Measurements from ENCODE around the gene COX14.

DNA sequence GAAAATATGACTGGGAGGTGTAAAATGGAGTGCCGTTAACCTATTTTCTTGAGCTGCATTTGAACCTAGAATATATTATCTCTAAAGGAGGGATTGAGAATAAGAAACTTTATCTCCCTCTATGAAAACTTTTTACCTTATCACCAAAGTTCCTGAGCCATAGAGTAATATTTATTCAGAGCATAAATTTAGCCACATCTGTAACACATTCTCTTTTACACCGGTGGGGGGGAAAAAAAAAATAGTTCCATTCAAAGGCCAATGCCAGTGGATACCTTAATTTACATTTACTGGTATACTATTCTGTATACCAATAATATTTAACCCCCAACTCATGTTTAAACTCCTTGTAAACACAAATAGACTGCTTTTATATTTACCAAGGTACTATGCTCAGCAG, 33.4 kb downstream of the COX14 start:
- TF ChIP-seq, protein P1, sequence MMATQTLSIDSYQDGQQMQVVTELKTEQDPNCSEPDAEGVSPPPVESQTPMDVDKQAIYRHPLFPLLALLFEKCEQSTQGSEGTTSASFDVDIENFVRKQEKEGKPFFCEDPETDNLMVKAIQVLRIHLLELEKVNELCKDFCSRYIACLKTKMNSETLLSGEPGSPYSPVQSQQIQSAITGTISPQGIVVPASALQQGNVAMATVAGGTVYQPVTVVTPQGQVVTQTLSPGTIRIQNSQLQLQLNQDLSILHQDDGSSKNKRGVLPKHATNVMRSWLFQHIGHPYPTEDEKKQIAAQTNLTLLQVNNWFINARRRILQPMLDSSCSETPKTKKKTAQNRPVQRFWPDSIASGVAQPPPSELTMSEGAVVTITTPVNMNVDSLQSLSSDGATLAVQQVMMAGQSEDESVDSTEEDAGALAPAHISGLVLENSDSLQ (IDR thresholded peaks at IDR 0.05), result no peak
- TF ChIP-seq FOXM1 (IDR thresholded peaks at IDR 0.05; ENCODE audit: borderline replicate concordance) (no peak), ARNT (IDR thresholded peaks at IDR 0.05) (no peak), SP1 (IDR thresholded peaks at IDR 0.05) (no peak), BHLHE40 (IDR thresholded peaks at IDR 0.05; ENCODE audit: borderline replicate concordance) (no peak), ZNF384 (IDR thresholded peaks at IDR 0.05) (no peak), TARDBP (IDR thresholded peaks at IDR 0.05) (no peak), ELF4 (IDR thresholded peaks at IDR 0.05) (no peak), FOXK2 (IDR thresholded peaks at IDR 0.05) (no peak), FOXA1 (IDR thresholded peaks at IDR 0.05) (no peak), NFRKB (IDR thresholded peaks at IDR 0.05) (no peak), LEF1 (IDR thresholded peaks at IDR 0.05; ENCODE audit: borderline replicate concordance) (no peak), HDGF (IDR thresholded peaks at IDR 0.05; ENCODE audit: borderline replicate concordance) (no peak)
